GM12872 (cell line): ENCODE data around the gene CILP.

ENCODE experiments used
- CTCF ChIP-seq: IDR thresholded peaks from 3 replicates; pipeline ENCODE4 v1.5.1; 2011; ENCODE audit warnings: low read depth, mild to moderate bottlenecking, low read length, moderate library complexity; ENCODE audit not compliant: insufficient read depth

Gene CILP

GRCh38 chr15:65232520-65232919 lies 21.2 kb upstream of the CILP start:
- TF ChIP-seq CTCF = no peak

- TF ChIP-seq CTCF = no peak
Observed at GRCh38 chr15:65231306-65231705, 20.0 kb upstream of the CILP start.

GRCh38 chr15:65226221-65226620 lies 14.9 kb upstream of the CILP start:
- no peak for TF ChIP-seq CTCF

GRCh38 chr15:65223996-65224395 lies 12.7 kb upstream of the CILP start:
- TF ChIP-seq CTCF = no peak

GRCh38 chr15:65222891-65223290 lies 11.6 kb upstream of the CILP start:
- no peak for TF ChIP-seq CTCF

GRCh38 chr15:65221697-65222096 lies 10.4 kb upstream of the CILP start:
- TF ChIP-seq CTCF = no peak

GRCh38 chr15:65219137-65219536 lies 7.9 kb upstream of the CILP start:
- TF ChIP-seq CTCF = no peak
